GM23338 (cell line): ENCODE measurements around the gene KLHDC7B. TPM values are rescaled to one million over a fixed set of nuclear protein-coding genes. Genes with fewer than 3 reads are reported as not detected.

ENCODE experiments used
- ATAC-seq: fragments of 200-7000 bp; cut with Tn5 transposase; 3 replicates; pipeline ENCODE4 v1.9.1; 2020
- DNase-seq: peaks from one replicate; pipeline ENCODE4 v3.0.0-alpha.2; 2015; ENCODE audit warnings: low spot score
- H2AFZ ChIP-seq: fragments of 200-600 bp; sonication (generic); 2 replicates; pipeline ENCODE4 v1.8.0; 2016; ENCODE audit warnings: antibody characterized with exemption, mild to moderate bottlenecking, moderate library complexity
- H3F3A ChIP-seq: fragments of 200-600 bp; sonication (generic); replicated peaks from 2 replicates; pipeline ENCODE4 v1.8.0; 2017; ENCODE audit warnings: antibody characterized with exemption, mixed run types, low read depth
- H3K27ac ChIP-seq: fragments of 200-600 bp; sonication (generic); 2 replicates; pipeline ENCODE4 v1.6.1; 2016; ENCODE audit warnings: low read depth
- H3K27me3 ChIP-seq: fragments of 200-600 bp; sonication (generic); 2 replicates; pipeline ENCODE4 v1.8.0; 2016; ENCODE audit warnings: mild to moderate bottlenecking, mixed run types, moderate library complexity; ENCODE audit not compliant: insufficient read depth
- H3K36me3 ChIP-seq: fragments of 200-600 bp; sonication (generic); 2 replicates; pipeline ENCODE4 v1.8.0; 2016; ENCODE audit warnings: mild to moderate bottlenecking; ENCODE audit not compliant: insufficient read depth
- H3K4me1 ChIP-seq: fragments of 200-600 bp; sonication (generic); 2 replicates; pipeline ENCODE4 v1.8.0; 2016; ENCODE audit warnings: mild to moderate bottlenecking, moderate library complexity; ENCODE audit not compliant: insufficient read depth
- H3K4me2 ChIP-seq: fragments of 200-600 bp; sonication (generic); 2 replicates; pipeline ENCODE4 v1.7.1; 2017; ENCODE audit warnings: mixed run types
- H3K4me3 ChIP-seq: fragments of 200-600 bp; sonication (generic); 2 replicates; pipeline ENCODE4 v1.6.1; 2016; ENCODE audit warnings: mixed run types
- H3K79me2 ChIP-seq: fragments of 200-600 bp; sonication (generic); replicated peaks from 2 replicates; pipeline ENCODE4 v1.8.0; 2017; ENCODE audit warnings: mild to moderate bottlenecking; ENCODE audit not compliant: insufficient read depth
- H3K9me2 ChIP-seq: fragments of 200-600 bp; sonication (generic); 2 replicates; pipeline ENCODE4 v1.8.0; 2017; ENCODE audit not compliant: insufficient read depth
- H4K20me1 ChIP-seq: fragments of 200-600 bp; sonication (generic); replicated peaks from 2 replicates; pipeline ENCODE4 v1.8.0; 2017; ENCODE audit warnings: mild to moderate bottlenecking; ENCODE audit not compliant: insufficient read depth
- H3K27ac Mint-ChIP-seq: 2 replicates; pipeline ENCODE4 v1.8.0; 2020; ENCODE audit warnings: inconsistent platforms, mild to moderate bottlenecking, moderate library complexity, mixed read lengths
- H3K27me3 Mint-ChIP-seq: 3 replicates; pipeline ENCODE4 v1.8.0; 2022; ENCODE audit warnings: low read depth, mild to moderate bottlenecking, moderate library complexity, mixed read lengths, inconsistent platforms; ENCODE audit not compliant: insufficient read depth, poor library complexity
- H3K36me3 Mint-ChIP-seq: 3 replicates; pipeline ENCODE4 v1.8.0; 2021; ENCODE audit warnings: low read depth, mild to moderate bottlenecking, inconsistent platforms, moderate library complexity, mixed read lengths
- H3K4me1 Mint-ChIP-seq: 3 replicates; pipeline ENCODE4 v1.8.0; 2020; ENCODE audit warnings: mild to moderate bottlenecking, inconsistent platforms, mixed read lengths
- H3K4me3 Mint-ChIP-seq: 3 replicates; pipeline ENCODE4 v1.8.0; 2021; ENCODE audit warnings: moderate library complexity, mild to moderate bottlenecking, inconsistent platforms, mixed read lengths
- H3K9me3 Mint-ChIP-seq: 3 replicates; pipeline ENCODE4 v1.8.0; 2020; ENCODE audit warnings: moderate library complexity, mild to moderate bottlenecking, inconsistent platforms, mixed read lengths
- CREB1 ChIP-seq: fragments of 250-450 bp; sonication (Bioruptor Pico); IDR thresholded peaks from 2 replicates; pipeline ENCODE4 v1.5.0; 2020; ENCODE audit warnings: low read depth, mild to moderate bottlenecking, moderate library complexity
- ETS1 ChIP-seq: IDR thresholded peaks from 2 replicates; pipeline ENCODE4 v1.6.1; 2016; ENCODE audit warnings: antibody characterized with exemption
- EZH2 ChIP-seq: fragments of 200-600 bp; sonication (generic); IDR thresholded peaks from one replicate; pipeline ENCODE4 v1.8.0; 2017; ENCODE audit warnings: antibody characterized with exemption, mild to moderate bottlenecking, low read depth; ENCODE audit not compliant: unreplicated experiment
- JUNB ChIP-seq: IDR thresholded peaks from one replicate; pipeline ENCODE4 v1.6.1; 2016; ENCODE audit warnings: antibody characterized with exemption; ENCODE audit not compliant: unreplicated experiment
- NANOG ChIP-seq: IDR thresholded peaks from 2 replicates; pipeline ENCODE4 v1.6.1; 2016; ENCODE audit warnings: antibody characterized with exemption, borderline replicate concordance
- POLR2AphosphoS5 ChIP-seq: IDR thresholded peaks from 2 replicates; pipeline ENCODE4 v1.6.1; 2016; ENCODE audit warnings: antibody characterized with exemption, low read depth
- STAT1 ChIP-seq: IDR thresholded peaks from one replicate; pipeline ENCODE4 v1.6.1; 2016; ENCODE audit warnings: antibody characterized with exemption; ENCODE audit not compliant: unreplicated experiment
- ZNF331 ChIP-seq: fragments of 250-450 bp; sonication (Bioruptor Pico); IDR thresholded peaks from 2 replicates; pipeline ENCODE4 v1.5.0; 2020; ENCODE audit warnings: low read depth, mild to moderate bottlenecking, moderate library complexity
- ZNF462 ChIP-seq: fragments of 250-450 bp; sonication (Bioruptor Pico); IDR thresholded peaks from 2 replicates; pipeline ENCODE4 v1.5.0; 2020; ENCODE audit warnings: mild to moderate bottlenecking, moderate library complexity
- polyA plus RNA-seq: library from polyadenylated mRNA; unstranded; fragments of >200 nt; fragmentation: Nextera tagmentation; extraction: Ambion mirVana; gene quantifications from 2 replicates; pipeline ENCODE4 v1.2.1, GENCODE V29; 2016
- total RNA-seq: library from RNA; depleted of rRNA; stranded (reverse); fragments of >200 nt; shearing (Covaris generic); gene quantifications from 2 replicates; pipeline ENCODE4 v1.2.3, GENCODE V29; 2014
- TF ChIP-seq, protein P1 (sequence below), 2 experiments: fragments of 200-600 bp in 1 of 2; sonication (generic) in 1 of 2; conservative IDR thresholded peaks; 2 replicates each; pipeline versions ENCODE4 v1.5.1 to v1.6.1; 2016 to 2017; ENCODE audit warnings: antibody characterized with exemption in 2 of 2, low read depth in 2 of 2, mild to moderate bottlenecking in 2 of 2, moderate library complexity in 1 of 2

Gene KLHDC7B
- total and polyA plus RNA-seq, 2 experiments from 2014 or later: not detected

- Histone ChIP-seq H3K36me3 (no peaks in the 10 kb centered on the region), H3K4me2 (peak overlapping the region; percentile 73), H4K20me1 (no peaks in the 10 kb centered on the region), H2AFZ (peak overlapping the region; percentile 91), H3K27ac (no peak overlapping the region), H3K27me3 (peaks cover 39% of the 10 kb centered on the region), H3K9me2 (no peaks in the 10 kb centered on the region), H3F3A (peaks cover 7% of the 10 kb centered on the region; the same call in 1 of the 2 replicates), H3K4me1 (no peaks in the 10 kb centered on the region; the same call in 1 of the 2 replicates), H3K4me3 (peak overlapping the region; percentile 44), H3K79me2 (no peaks in the 10 kb centered on the region)
- no peaks in the 10 kb centered on the region for H3K9me3 Mint-ChIP-seq
- no peaks in the 10 kb centered on the region for H3K4me1 Mint-ChIP-seq
- peak; percentile 93 for DNase-seq
- peak overlapping the region; percentile 51; the same call in 2 of the 3 replicates for H3K4me3 Mint-ChIP-seq
- no peak overlapping the region for H3K27ac Mint-ChIP-seq
- H3K27me3 Mint-ChIP-seq: peaks cover 30% of the 10 kb centered on the region
- ATAC-seq: peak; percentile 84
- TF ChIP-seq CREB1 (CRISPR knock-in tag) (peak; percentile 70), ZNF331 (CRISPR knock-in tag) (no peak), NANOG (no peak)
- TF ChIP-seq, protein P1, sequence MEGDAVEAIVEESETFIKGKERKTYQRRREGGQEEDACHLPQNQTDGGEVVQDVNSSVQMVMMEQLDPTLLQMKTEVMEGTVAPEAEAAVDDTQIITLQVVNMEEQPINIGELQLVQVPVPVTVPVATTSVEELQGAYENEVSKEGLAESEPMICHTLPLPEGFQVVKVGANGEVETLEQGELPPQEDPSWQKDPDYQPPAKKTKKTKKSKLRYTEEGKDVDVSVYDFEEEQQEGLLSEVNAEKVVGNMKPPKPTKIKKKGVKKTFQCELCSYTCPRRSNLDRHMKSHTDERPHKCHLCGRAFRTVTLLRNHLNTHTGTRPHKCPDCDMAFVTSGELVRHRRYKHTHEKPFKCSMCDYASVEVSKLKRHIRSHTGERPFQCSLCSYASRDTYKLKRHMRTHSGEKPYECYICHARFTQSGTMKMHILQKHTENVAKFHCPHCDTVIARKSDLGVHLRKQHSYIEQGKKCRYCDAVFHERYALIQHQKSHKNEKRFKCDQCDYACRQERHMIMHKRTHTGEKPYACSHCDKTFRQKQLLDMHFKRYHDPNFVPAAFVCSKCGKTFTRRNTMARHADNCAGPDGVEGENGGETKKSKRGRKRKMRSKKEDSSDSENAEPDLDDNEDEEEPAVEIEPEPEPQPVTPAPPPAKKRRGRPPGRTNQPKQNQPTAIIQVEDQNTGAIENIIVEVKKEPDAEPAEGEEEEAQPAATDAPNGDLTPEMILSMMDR (conservative IDR thresholded peaks at IDR 0.05; ENCODE audit: low read depth in 2 of 2): peak; percentile 58 to 69
- no peaks in the 10 kb centered on the region for H3K36me3 Mint-ChIP-seq
These were observed 1.5 kb upstream of the KLHDC7B start for GRCh38 chr22:50544078-50544745.

DNA sequence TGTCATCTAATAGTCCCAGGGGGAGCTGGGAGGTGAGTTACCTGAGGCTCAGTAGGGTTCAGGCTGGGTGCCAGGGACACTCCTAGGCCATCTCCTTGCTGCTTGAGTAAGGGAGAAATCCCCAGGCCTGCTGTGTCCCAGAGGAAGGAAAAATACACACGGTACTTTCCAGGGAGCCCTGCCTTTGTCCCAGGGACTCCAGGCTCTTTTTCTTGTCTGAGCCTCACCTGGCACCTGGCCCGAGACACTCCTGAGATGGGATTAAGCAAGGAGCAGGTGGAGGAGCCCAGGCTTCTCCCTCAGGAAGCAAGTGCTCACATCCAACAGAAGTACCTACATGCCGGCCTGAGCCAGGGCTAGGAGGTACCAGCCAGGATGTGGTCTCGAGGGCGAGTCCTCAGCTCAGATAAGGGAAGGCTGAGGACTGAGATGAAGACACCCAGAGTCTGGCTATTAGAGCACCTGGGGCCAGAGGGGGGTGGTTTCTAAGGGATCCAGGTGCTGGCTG is 899 bp upstream of the KLHDC7B start:
- Histone ChIP-seq H3K36me3 (no peaks in the 10 kb centered on the region), H2AFZ (peak overlapping the region; percentile 91), H3K9me2 (no peaks in the 10 kb centered on the region), H3K4me2 (peak overlapping the region; percentile 73; the same call in 1 of the 2 replicates), H3F3A (peaks cover 7% of the 10 kb centered on the region; the same call in 1 of the 2 replicates), H3K4me3 (peak overlapping the region; percentile 44; the same call in 1 of the 2 replicates), H3K27ac (no peak overlapping the region), H4K20me1 (no peaks in the 10 kb centered on the region), H3K79me2 (no peaks in the 10 kb centered on the region), H3K4me1 (no peaks in the 10 kb centered on the region; the same call in 1 of the 2 replicates), H3K27me3 (peaks cover 39% of the 10 kb centered on the region)
- Mint-ChIP-seq H3K27me3 (peaks cover 30% of the 10 kb centered on the region), H3K4me3 (no peak overlapping the region), H3K4me1 (no peaks in the 10 kb centered on the region), H3K9me3 (no peaks in the 10 kb centered on the region), H3K27ac (no peak overlapping the region), H3K36me3 (no peaks in the 10 kb centered on the region)
- ATAC-seq (no peak), DNase-seq (no peak)
- no peak for TF ChIP-seq JUNB
- TF ChIP-seq ETS1: no peak
- no peak for TF ChIP-seq STAT1
- no peak for TF ChIP-seq EZH2
- TF ChIP-seq ZNF462 (CRISPR knock-in tag): no peak
- no peak for TF ChIP-seq ZNF331 (CRISPR knock-in tag)
- TF ChIP-seq POLR2AphosphoS5: no peak
